OCI-LY3 (cell line): Measurements from ENCODE around the gene TMEM222.
A peak's percentile ranks its signal among the peaks of the same experiment; 100 is the strongest.

Source experiments
- H2AFZ ChIP-seq: fragments of 200-600, 300-600 bp; shearing (Covaris generic); 2 replicates; pipeline ENCODE4 v1.6.0; 2014; ENCODE audit warnings: antibody characterized with exemption, low read depth, low read length
- H3K27ac ChIP-seq: fragments of 200-600, 300-600 bp; sonication (generic); 2 replicates; pipeline ENCODE4 v1.5.1; 2014; ENCODE audit warnings: mild to moderate bottlenecking, low read length, moderate library complexity, mixed read lengths
- H3K27me3 ChIP-seq: fragments of 200-600, 300-600 bp; sonication (generic); 2 replicates; pipeline ENCODE4 v1.6.1; 2014; ENCODE audit warnings: low read depth, low read length, mixed read lengths
- H3K36me3 ChIP-seq: fragments of 200-600, 300-600 bp; sonication (generic); replicated peaks from 2 replicates; pipeline ENCODE3; 2014; ENCODE audit warnings: low read depth, low read length, mixed read lengths
- H3K4me1 ChIP-seq: fragments of 300-600, 200-600 bp; sonication (generic); 2 replicates; pipeline ENCODE4 v1.6.1; 2014; ENCODE audit warnings: low read length, mixed read lengths
- H3K4me2 ChIP-seq: fragments of 200-600, 300-600 bp; sonication (generic); 2 replicates; pipeline ENCODE4 v1.6.1; 2014; ENCODE audit warnings: low read length, mixed read lengths
- H3K4me3 ChIP-seq: fragments of 300-600, 200-600 bp; sonication (generic); 2 replicates; pipeline ENCODE4 v1.5.1; 2014; ENCODE audit warnings: antibody characterized with exemption, mild to moderate bottlenecking, low read length, moderate library complexity
- H3K79me2 ChIP-seq: fragments of 300-600, 200-600 bp; shearing (Covaris generic); 2 replicates; pipeline ENCODE4 v1.6.1; 2014; ENCODE audit warnings: mild to moderate bottlenecking, low read length, mixed read lengths
- H3K9ac ChIP-seq: fragments of 300-600, 200-600 bp; shearing (Covaris generic); 2 replicates; pipeline ENCODE4 v1.6.0; 2014; ENCODE audit warnings: mild to moderate bottlenecking, low read length, moderate library complexity
- H3K9me3 ChIP-seq: fragments of 200-600, 300-600 bp; shearing (Covaris generic); 2 replicates; pipeline ENCODE4 v1.6.1; 2014; ENCODE audit warnings: low read length, mixed read lengths; ENCODE audit not compliant: insufficient read depth
- H4K20me1 ChIP-seq: fragments of 200-600, 300-600 bp; sonication (generic); 2 replicates; pipeline ENCODE4 v1.6.1; 2016; ENCODE audit warnings: low read length, mixed read lengths; ENCODE audit not compliant: insufficient read depth
- EZH2phosphoT487 ChIP-seq: fragments of 200-600 bp; shearing (Covaris generic); IDR thresholded peaks from 2 replicates; pipeline ENCODE4 v1.6.1; 2018; ENCODE audit warnings: antibody characterized with exemption, mixed run types, low read depth
- TF ChIP-seq, protein P1 (sequence below): fragments of 200-600, 300-600 bp; sonication (generic); IDR thresholded peaks from 2 replicates; pipeline ENCODE4 v1.5.1; 2014; ENCODE audit warnings: antibody characterized with exemption, low read length, low read depth

TMEM222 gene

DNA sequence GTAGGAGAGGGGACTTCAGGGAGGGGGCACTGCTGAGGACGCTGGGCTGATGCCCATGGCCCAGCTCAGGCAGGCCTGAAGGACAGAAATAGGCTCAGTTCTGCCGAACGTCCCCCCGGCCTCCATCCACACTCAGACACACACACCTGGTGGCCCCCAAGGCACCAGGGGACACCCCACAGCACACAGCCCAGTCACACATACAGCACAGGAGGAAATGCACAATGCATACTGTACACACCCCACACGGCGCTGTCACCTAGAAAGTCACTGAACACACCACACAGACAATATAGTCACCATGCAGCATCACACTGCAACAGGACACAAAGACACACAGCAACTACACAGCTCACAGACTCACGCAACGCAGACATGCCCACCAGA lies 20.4 kb downstream of the TMEM222 start:
- TF ChIP-seq EZH2phosphoT487 = no peak
- TF ChIP-seq, protein P1, sequence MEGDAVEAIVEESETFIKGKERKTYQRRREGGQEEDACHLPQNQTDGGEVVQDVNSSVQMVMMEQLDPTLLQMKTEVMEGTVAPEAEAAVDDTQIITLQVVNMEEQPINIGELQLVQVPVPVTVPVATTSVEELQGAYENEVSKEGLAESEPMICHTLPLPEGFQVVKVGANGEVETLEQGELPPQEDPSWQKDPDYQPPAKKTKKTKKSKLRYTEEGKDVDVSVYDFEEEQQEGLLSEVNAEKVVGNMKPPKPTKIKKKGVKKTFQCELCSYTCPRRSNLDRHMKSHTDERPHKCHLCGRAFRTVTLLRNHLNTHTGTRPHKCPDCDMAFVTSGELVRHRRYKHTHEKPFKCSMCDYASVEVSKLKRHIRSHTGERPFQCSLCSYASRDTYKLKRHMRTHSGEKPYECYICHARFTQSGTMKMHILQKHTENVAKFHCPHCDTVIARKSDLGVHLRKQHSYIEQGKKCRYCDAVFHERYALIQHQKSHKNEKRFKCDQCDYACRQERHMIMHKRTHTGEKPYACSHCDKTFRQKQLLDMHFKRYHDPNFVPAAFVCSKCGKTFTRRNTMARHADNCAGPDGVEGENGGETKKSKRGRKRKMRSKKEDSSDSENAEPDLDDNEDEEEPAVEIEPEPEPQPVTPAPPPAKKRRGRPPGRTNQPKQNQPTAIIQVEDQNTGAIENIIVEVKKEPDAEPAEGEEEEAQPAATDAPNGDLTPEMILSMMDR = no peak
- H3K27ac ChIP-seq = peak overlapping the region; percentile 53
- H3K4me3 ChIP-seq = peak overlapping the region; percentile 91
- peak overlapping the region; percentile 97 for H3K4me2 ChIP-seq
- H2AFZ ChIP-seq = peak overlapping the region; percentile 62; the same call in 1 of the 2 replicates
- H3K9ac ChIP-seq = peak overlapping the region; percentile 76
- H4K20me1 ChIP-seq = no peaks in the 10 kb centered on the region
- no peaks in the 10 kb centered on the region for H3K27me3 ChIP-seq
- H3K9me3 ChIP-seq = no peaks in the 10 kb centered on the region
- H3K36me3 ChIP-seq = no peaks in the 10 kb centered on the region
- peaks cover 25% of the 10 kb centered on the region for H3K4me1 ChIP-seq
- no peaks in the 10 kb centered on the region for H3K79me2 ChIP-seq

DNA sequence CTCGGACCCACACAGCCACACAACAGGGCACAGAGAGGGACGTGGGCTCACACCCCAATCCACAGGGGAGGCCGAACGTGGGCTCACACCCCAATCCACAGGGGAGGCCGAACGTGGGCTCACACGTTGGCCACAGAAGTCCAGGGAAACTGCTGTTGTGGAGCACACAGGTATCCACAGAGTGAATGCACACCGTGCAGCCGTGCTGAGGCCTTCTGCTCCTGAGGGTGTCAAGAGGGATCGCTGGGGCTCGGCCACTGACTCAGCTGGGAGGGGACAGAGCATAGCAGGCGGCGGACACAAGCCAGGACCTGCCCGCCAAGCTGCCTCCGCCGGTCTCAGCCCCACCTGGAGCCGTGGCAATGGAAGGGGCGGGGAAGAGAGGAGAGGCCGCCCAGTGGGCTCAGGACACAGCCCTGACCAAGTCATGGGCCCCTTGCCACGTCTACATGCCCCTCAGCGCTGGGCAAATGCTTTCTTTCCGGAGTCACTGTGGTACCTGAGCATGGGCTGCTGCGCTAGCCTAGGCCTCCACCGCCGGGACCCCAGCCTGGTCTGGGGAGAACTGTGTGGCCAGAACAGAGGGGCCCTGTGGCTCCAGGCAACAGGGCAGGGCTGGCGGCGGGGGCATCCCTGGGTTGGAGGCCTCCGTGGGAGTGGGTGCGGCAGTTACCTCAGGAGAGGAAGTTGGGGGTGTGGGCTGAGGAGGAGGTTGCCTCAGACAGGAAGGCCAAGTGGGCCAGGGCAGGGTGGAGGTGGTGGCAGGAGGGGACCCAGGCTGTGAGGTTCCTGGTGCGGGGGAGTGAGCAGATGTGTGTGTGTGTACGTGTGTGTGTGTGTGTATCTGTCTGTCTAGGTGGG lies 21.0 kb downstream of the TMEM222 start:
- no peak for TF ChIP-seq EZH2phosphoT487
- TF ChIP-seq, protein P1 = no peak
- H4K20me1 ChIP-seq = no peaks in the 10 kb centered on the region
- H3K4me3 ChIP-seq = peak overlapping the region; percentile 91
- peaks cover 25% of the 10 kb centered on the region for H3K4me1 ChIP-seq
- peak overlapping the region; percentile 97 for H3K4me2 ChIP-seq
- no peaks in the 10 kb centered on the region for H3K9me3 ChIP-seq
- no peak overlapping the region for H3K27ac ChIP-seq
- H3K36me3 ChIP-seq = no peaks in the 10 kb centered on the region
- no peaks in the 10 kb centered on the region for H3K79me2 ChIP-seq
- H2AFZ ChIP-seq = no peak overlapping the region
- no peaks in the 10 kb centered on the region for H3K27me3 ChIP-seq
- H3K9ac ChIP-seq = 0 out of 2 replicates have a peak overlapping the region, but pooled peaks have one; percentile 8

DNA sequence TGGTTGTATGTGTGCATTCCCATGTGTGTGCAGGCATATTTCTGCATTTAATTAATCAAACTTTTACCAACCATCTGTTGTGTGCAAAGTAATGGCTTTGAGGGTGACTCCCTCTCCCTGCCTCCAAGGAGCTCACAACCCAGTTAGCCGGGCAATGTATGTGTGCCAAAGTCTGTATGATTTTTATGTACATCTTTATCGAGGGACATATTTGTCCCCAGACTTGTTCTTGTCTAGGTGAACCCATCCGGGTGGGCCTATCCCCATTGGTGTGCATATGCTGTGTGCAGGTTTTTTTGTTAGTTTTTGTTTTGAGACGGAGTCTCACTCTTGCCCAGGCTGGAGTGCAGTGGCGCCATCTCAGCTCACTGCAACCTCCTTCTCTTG lies 21.7 kb downstream of the TMEM222 start:
- H3K79me2 ChIP-seq = no peaks in the 10 kb centered on the region
- no peaks in the 10 kb centered on the region for H3K27me3 ChIP-seq
- H2AFZ ChIP-seq = no peak overlapping the region
- H3K27ac ChIP-seq = no peak overlapping the region
- no peaks in the 10 kb centered on the region for H4K20me1 ChIP-seq
- peak overlapping the region; percentile 97; the same call in 1 of the 2 replicates for H3K4me2 ChIP-seq
- H3K9ac ChIP-seq = no peak overlapping the region
- H3K4me1 ChIP-seq = peaks cover 25% of the 10 kb centered on the region
- peak overlapping the region; percentile 91 for H3K4me3 ChIP-seq
- H3K9me3 ChIP-seq = no peaks in the 10 kb centered on the region
- H3K36me3 ChIP-seq = no peaks in the 10 kb centered on the region
- TF ChIP-seq, protein P1 = no peak
- no peak for TF ChIP-seq EZH2phosphoT487

DNA sequence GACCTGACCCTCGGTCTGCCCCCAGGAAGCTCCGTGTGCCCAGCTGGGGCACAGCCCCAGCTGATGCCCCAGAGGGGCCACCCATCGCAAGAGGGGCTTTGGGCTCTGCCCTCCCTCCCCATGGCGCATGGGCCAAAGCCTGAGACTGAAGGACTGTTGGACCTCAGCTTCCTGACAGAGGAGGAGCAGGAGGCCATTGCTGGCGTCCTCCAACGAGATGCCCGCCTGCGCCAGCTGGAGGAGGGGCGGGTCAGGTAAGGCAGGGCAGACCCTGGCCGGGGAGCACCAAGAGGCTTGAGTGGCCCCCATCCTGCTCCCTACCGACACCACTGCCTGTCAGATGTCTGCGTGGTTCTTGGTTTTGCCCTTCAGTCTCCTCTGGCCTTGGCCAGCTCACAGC lies 23.3 kb downstream of the TMEM222 start:
- Histone ChIP-seq H3K4me1 (peaks cover 25% of the 10 kb centered on the region), H2AFZ (no peak overlapping the region), H3K27ac (no peak overlapping the region), H3K9ac (no peak overlapping the region), H3K79me2 (no peaks in the 10 kb centered on the region), H3K9me3 (no peaks in the 10 kb centered on the region), H4K20me1 (no peaks in the 10 kb centered on the region), H3K4me3 (no peak overlapping the region), H3K36me3 (no peaks in the 10 kb centered on the region), H3K4me2 (no peak overlapping the region), H3K27me3 (no peaks in the 10 kb centered on the region)
- TF ChIP-seq, protein P1 = no peak
- TF ChIP-seq EZH2phosphoT487 = no peak
